ENCODE measurements around the gene FOXK1. TPM values are rescaled to one million over a fixed set of nuclear protein-coding genes. Genes with fewer than 3 reads are reported as not detected.
"Not testable (repeated sequence)": the region's sequence is repeated elsewhere in the genome, so short reads cannot be mapped to it uniquely, and the experiment has no call there.

The FOXK1 gene
- total RNA-seq, 2 donors from 2014 or later = 34.3 to 62.4 TPM

DNA sequence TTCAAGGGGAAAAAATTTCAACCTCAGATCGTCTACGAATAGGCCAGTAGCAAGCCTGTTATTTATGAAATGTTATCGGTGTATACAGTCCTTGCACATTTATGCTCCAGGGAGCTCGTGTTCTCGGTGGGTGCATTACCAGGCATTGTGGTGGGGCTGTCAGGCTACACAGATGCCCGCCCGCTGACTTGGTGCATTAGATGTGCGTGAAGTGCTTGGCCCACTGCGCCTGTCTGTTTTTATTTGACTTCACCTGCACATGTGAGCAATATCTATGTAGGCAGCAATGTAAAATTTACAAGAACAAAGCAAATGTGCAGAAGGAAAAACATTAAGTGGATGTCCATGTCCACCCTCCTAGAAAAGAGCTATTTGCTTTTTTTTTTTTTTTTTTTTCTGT is 2.8 kb downstream of the FOXK1 start:
- peak overlapping the region; percentile 97 for H3K4me3 ChIP-seq
- no peaks in the 10 kb centered on the region for H3K9me3 ChIP-seq
- no peaks in the 10 kb centered on the region for H3K27me3 ChIP-seq (replicated peaks; ENCODE audit: insufficient read depth)
- H3K4me1 ChIP-seq (ENCODE audit: control insufficient read depth in 1 of 2, low read depth in 2 of 2) = peaks cover 14 to 51% of the 10 kb centered on the region in 2 donors
- TF ChIP-seq, protein P1, sequence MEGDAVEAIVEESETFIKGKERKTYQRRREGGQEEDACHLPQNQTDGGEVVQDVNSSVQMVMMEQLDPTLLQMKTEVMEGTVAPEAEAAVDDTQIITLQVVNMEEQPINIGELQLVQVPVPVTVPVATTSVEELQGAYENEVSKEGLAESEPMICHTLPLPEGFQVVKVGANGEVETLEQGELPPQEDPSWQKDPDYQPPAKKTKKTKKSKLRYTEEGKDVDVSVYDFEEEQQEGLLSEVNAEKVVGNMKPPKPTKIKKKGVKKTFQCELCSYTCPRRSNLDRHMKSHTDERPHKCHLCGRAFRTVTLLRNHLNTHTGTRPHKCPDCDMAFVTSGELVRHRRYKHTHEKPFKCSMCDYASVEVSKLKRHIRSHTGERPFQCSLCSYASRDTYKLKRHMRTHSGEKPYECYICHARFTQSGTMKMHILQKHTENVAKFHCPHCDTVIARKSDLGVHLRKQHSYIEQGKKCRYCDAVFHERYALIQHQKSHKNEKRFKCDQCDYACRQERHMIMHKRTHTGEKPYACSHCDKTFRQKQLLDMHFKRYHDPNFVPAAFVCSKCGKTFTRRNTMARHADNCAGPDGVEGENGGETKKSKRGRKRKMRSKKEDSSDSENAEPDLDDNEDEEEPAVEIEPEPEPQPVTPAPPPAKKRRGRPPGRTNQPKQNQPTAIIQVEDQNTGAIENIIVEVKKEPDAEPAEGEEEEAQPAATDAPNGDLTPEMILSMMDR (IDR thresholded peaks at IDR 0.05) = no peak
- peak overlapping the region; percentile 78 to 85 for H3K27ac ChIP-seq
- H3K36me3 ChIP-seq = no peaks in the 10 kb centered on the region
- DNase-seq (ENCODE audit: low spot score) (no peak), ATAC-seq (ENCODE audit: insufficient number of reproducible peaks, low FRiP score, low read depth) (no peak)

DNA sequence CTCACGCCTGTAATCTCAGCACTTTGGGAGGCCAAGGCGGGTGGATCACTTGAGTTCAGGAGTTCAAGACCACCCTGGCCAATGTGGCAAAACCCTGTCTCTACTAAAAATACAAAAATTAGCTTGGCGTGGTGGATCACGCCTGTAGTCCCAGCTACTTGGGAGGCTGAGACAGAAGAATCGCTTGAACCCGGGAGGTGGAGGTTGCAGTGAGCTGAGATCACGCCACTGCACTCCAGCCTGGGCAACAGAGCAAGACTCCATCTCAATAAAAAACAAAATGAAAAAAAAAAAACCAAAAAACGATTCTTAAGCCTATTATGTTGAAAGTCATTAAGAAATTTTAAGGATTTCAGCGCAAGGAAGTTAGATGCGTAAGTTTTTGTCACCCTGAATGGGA is 3.6 kb downstream of the FOXK1 start:
- not testable (repeated sequence) for ATAC-seq (ENCODE audit: insufficient number of reproducible peaks, low FRiP score, low read depth); H3K36me3 ChIP-seq

DNA sequence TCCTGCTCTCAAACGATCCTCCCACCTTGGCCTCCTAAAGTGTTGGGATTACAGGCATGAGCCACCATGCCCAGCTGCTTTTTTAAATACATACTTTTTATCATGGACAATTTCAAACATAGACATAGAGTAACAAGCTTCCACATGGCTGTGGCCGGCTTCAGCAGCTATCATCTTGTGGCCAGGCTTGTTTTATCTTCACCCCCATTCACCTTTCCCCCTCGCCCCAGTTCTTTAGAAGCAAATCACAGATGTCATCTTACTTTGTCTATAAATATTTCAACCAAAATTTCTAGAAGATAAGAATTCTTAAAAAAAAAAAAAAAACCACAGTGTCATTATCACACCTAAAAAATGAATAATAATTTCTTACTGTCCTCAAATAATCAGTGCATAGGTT is 5.9 kb downstream of the FOXK1 start:
- Histone ChIP-seq H3K4me3 (no peak overlapping the region), H3K27ac (no peak overlapping the region), H3K4me1 (ENCODE audit: control insufficient read depth in 1 of 2, low read depth in 2 of 2) (peaks cover 29 to 74% of the 10 kb centered on the region in 2 donors), H3K27me3 (replicated peaks; ENCODE audit: insufficient read depth) (no peaks in the 10 kb centered on the region), H3K9me3 (no peaks in the 10 kb centered on the region), H3K36me3 (no peaks in the 10 kb centered on the region)
- TF ChIP-seq, protein P1 (IDR thresholded peaks at IDR 0.05) = no peak
- ATAC-seq (ENCODE audit: insufficient number of reproducible peaks, low FRiP score, low read depth) (no peak), DNase-seq (ENCODE audit: low spot score) (no peak)

More for the DNA sequence above, 3.6 kb downstream of the FOXK1 start:
- peaks cover 14 to 58% of the 10 kb centered on the region in 2 donors for H3K4me1 ChIP-seq (ENCODE audit: control insufficient read depth in 1 of 2, low read depth in 2 of 2)
- not testable (repeated sequence) for DNase-seq (ENCODE audit: low spot score); H3K27ac ChIP-seq; H3K27me3 ChIP-seq (replicated peaks; ENCODE audit: insufficient read depth); H3K9me3 ChIP-seq; H3K4me3 ChIP-seq

DNA sequence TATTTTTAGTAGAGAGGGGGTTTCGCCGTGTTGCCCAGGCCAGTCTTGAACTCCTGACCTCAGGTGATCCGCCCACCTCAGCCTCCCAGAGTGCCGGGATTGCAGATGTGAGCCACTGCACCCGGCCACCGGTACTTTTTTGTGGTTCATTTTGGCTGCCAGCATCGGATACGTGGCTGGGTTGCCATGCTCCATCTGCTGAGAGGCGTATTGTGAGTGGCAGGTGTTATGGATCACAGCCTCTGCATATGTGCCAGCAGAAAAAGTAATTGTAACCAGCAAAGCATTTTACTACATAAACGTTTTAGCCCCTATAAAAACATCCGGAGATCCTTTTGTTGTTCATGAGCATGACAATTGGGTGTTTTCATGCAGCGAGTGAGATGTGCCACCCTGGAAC is 7.1 kb downstream of the FOXK1 start:
- H3K27ac ChIP-seq = no peak overlapping the region

DNA sequence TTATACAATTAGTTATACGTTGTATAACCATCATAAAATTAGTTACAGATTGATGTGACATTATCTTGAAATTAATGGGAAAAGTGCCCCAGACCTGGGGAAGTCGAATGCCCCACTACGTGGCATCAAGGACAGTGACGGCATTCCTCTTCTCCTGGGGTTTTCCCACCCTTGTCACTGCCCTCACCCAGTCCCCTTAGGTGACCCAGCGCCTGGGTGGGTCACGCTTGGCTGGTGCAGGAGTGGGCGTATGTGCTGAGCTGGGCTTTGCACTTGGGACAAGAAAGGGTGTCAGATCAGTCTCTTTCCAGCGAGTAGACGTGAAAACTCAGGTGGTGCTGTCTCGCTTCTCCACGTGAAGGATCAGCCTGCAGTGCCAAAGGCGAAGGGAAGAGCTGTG is 7.6 kb downstream of the FOXK1 start:
- no peak for ATAC-seq (ENCODE audit: insufficient number of reproducible peaks, low FRiP score, low read depth)
- TF ChIP-seq, protein P1 (IDR thresholded peaks at IDR 0.05) = no peak
- Histone ChIP-seq H3K9me3 (no peaks in the 10 kb centered on the region), H3K4me1 (ENCODE audit: control insufficient read depth in 1 of 2, low read depth in 2 of 2) (peaks cover 42 to 85% of the 10 kb centered on the region in 2 donors), H3K4me3 (peak overlapping the region; percentile 39), H3K27me3 (replicated peaks; ENCODE audit: insufficient read depth) (no peaks in the 10 kb centered on the region), H3K36me3 (no peaks in the 10 kb centered on the region), H3K27ac (peak overlapping the region; percentile 1 to 26)
- no peak for DNase-seq (ENCODE audit: low spot score)

More for the DNA sequence above, 7.1 kb downstream of the FOXK1 start:
- peaks cover 41 to 85% of the 10 kb centered on the region in 2 donors for H3K4me1 ChIP-seq (ENCODE audit: control insufficient read depth in 1 of 2, low read depth in 2 of 2)
- H3K4me3 ChIP-seq = no peak overlapping the region
- TF ChIP-seq, protein P1 (IDR thresholded peaks at IDR 0.05) = no peak
- ATAC-seq (ENCODE audit: insufficient number of reproducible peaks, low FRiP score, low read depth) (no peak), DNase-seq (ENCODE audit: low spot score) (no peak)
- no peaks in the 10 kb centered on the region for H3K9me3 ChIP-seq
- no peaks in the 10 kb centered on the region for H3K27me3 ChIP-seq (replicated peaks; ENCODE audit: insufficient read depth)
- H3K36me3 ChIP-seq = no peaks in the 10 kb centered on the region
